ENCODE data around the gene NANP. TPM values are rescaled to one million over a fixed set of nuclear protein-coding genes. Genes with fewer than 3 reads are reported as not detected.
"Not testable (repeated sequence)": the region's sequence is repeated elsewhere in the genome, so short reads cannot be mapped to it uniquely, and the experiment has no call there.

Gene NANP
- total RNA-seq, 1 donor from 2014 or later, result 4.4 TPM

DNA sequence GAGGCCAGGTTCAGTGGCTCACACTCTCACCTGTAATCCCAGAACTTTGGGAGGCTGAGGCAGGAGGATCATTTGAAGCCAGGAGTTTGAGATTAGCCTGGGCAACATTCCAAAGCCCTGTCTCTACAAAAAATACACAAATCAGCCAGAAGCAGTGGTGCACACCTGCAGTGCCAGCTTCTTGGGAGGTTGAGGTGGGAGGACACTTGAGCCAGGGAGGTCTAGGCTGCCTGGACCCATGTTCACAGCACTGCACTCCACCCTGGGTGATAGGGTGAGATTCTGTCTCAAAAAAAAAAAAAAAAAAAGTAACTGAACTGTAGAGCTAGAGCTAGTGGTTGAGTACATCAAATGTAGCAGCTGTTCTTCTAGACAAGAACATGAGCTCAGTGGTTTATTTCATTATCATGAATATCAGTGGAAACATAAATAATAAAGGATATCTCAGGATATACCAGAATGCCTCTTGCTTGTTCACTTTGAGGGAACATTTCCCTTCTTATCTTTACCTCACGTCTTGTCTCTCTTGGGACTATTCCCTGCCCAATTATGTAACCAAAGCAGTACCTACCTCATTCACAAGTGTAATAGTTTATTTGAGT, 17.6 kb downstream of the NANP start:
- no peak overlapping the region for H3K4me3 ChIP-seq (ENCODE audit: low read depth, low read length)
- DNase-seq (ENCODE audit: low read depth), result no peak
- TF ChIP-seq, protein P1, sequence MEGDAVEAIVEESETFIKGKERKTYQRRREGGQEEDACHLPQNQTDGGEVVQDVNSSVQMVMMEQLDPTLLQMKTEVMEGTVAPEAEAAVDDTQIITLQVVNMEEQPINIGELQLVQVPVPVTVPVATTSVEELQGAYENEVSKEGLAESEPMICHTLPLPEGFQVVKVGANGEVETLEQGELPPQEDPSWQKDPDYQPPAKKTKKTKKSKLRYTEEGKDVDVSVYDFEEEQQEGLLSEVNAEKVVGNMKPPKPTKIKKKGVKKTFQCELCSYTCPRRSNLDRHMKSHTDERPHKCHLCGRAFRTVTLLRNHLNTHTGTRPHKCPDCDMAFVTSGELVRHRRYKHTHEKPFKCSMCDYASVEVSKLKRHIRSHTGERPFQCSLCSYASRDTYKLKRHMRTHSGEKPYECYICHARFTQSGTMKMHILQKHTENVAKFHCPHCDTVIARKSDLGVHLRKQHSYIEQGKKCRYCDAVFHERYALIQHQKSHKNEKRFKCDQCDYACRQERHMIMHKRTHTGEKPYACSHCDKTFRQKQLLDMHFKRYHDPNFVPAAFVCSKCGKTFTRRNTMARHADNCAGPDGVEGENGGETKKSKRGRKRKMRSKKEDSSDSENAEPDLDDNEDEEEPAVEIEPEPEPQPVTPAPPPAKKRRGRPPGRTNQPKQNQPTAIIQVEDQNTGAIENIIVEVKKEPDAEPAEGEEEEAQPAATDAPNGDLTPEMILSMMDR (conservative IDR thresholded peaks at IDR 0.05; ENCODE audit: low read depth, low read length), result no peak

DNA sequence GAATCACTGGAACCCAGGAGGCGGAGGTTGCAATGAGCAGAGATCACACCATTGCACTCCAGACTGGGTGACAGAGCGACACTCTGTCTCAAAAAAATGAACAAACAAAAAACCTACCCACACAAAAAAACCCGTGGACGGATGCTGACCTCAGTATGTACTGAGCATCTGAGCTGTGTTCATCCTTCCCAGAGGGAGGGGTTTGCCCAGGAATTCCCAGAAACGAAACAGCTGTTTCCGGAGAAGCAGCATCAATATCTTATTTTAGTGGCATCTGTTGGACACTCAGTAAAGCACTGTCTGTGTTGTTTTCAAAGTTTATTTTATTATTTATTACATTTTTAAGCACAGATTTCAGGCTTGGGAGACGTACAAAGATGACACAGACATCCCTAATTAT, 18.7 kb downstream of the NANP start:
- DNase-seq (ENCODE audit: low read depth), result no peak
- TF ChIP-seq, protein P1 (conservative IDR thresholded peaks at IDR 0.05; ENCODE audit: low read depth, low read length), result no peak
- H3K4me3 ChIP-seq (ENCODE audit: low read depth, low read length), result no peak overlapping the region

DNA sequence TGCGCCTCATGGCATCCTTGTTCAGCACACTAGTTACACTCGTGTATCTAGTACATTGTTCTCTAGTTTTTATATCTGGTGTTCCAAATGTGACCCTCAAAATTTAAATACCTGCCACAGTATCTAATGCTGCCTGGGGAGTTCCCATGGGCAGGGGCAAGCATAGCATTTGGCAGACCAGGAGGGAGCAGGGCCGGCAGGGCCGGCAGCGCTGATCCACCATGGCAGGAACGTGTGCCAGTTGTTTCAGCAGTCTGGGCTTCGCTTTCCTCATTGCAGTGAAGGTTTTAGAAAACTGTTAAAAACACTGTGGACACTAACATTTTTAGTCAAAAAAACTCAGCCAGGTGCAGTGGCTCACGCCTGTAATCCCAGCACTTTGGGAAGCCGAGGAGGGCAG, 19.2 kb downstream of the NANP start:
- DNase-seq (ENCODE audit: low read depth), result no peak
- TF ChIP-seq, protein P1 (conservative IDR thresholded peaks at IDR 0.05; ENCODE audit: low read depth, low read length), result no peak
- no peak overlapping the region for H3K4me3 ChIP-seq (ENCODE audit: low read depth, low read length)

DNA sequence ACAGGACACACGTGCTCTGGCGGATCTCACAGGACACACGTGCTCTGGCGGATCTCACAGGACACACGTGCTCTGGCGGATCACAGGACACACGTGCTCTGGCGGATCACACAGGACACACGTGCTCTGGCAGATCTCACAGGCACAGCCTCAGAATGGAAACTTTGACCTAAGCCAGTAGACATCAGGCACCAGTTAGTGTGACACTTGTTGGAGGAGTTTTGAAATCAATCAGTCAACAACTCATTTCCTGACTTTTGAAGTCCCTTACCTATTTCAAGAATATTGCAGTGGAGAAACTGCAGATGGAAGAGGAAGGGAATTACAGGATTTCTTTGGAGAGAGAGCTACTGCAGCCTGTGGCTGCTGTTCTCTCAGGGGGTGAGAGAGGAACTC, 20.9 kb downstream of the NANP start:
- H3K4me3 ChIP-seq (ENCODE audit: low read depth, low read length); DNase-seq (ENCODE audit: low read depth): not testable (repeated sequence)

DNA sequence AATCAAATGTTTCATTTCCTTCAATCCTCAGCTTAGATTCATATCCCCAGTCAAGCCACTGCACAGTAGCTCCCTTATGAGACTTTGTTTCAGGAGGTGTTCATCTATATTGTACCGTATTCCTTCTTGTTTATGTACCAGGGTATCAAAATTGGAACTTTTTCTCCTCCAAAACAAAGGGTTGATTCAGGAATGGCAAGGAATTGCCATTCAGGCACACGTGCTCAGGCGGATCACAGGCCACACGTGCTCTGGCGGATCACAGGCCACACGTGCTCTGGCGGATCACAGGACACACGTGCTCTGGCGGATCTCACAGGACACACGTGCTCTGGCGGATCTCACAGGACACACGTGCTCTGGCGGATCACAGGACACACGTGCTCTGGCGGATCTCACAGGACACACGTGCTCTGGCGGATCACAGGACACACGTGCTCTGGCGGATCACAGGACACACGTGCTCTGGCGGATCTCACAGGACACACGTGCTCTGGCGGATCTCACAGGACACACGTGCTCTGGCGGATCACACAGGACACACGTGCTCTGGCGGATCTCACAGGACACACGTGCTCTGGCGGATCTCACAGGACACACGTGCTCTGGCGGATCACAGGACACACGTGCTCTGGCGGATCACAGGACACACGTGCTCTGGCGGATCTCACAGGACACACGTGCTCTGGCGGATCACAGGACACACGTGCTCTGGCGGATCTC, 21.5 kb downstream of the NANP start:
- H3K4me3 ChIP-seq (ENCODE audit: low read depth, low read length); DNase-seq (ENCODE audit: low read depth): not testable (repeated sequence)

DNA sequence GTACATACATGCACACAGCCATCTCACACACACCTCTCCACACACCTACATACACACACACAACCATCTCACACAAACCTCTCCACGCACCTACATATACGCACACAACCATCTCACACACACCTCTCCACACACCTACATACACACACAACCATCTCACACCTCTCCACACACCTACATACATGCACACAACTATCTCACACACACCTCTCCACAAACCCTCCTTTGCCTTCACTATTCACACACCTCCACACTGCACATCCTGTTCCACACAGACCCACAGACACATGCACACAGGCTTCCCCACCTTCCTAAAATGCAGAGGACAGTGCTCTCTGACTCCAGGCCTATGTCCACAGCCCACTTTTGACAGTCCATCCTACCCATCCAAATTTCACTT, 22.2 kb downstream of the NANP start:
- no peak overlapping the region for H3K4me3 ChIP-seq (ENCODE audit: low read depth, low read length)
- TF ChIP-seq, protein P1 (conservative IDR thresholded peaks at IDR 0.05; ENCODE audit: low read depth, low read length), result no peak
- DNase-seq (ENCODE audit: low read depth), result no peak

DNA sequence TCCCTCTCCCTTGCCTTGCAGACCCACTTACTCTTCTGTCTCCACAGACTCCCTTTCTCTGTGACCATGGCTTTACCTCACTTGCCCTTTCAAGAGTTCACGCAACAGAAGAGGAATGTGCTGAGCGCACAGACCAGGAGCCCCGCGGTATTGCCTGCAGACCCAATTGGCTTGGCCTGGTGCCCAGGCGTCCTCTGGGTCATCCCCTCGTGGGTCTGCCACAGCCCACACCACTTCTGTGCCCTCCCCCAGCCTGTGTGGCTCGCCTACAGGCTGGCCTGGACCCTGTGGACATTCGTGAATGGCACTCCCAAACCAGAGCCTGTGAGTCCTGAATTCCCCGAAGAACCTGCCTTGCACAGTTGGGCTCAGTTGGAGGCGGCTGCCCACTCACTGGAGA, 23.2 kb downstream of the NANP start:
- TF ChIP-seq, protein P1 (conservative IDR thresholded peaks at IDR 0.05; ENCODE audit: low read depth, low read length), result no peak
- no peak for DNase-seq (ENCODE audit: low read depth)
- H3K4me3 ChIP-seq (ENCODE audit: low read depth, low read length), result no peak overlapping the region

DNA sequence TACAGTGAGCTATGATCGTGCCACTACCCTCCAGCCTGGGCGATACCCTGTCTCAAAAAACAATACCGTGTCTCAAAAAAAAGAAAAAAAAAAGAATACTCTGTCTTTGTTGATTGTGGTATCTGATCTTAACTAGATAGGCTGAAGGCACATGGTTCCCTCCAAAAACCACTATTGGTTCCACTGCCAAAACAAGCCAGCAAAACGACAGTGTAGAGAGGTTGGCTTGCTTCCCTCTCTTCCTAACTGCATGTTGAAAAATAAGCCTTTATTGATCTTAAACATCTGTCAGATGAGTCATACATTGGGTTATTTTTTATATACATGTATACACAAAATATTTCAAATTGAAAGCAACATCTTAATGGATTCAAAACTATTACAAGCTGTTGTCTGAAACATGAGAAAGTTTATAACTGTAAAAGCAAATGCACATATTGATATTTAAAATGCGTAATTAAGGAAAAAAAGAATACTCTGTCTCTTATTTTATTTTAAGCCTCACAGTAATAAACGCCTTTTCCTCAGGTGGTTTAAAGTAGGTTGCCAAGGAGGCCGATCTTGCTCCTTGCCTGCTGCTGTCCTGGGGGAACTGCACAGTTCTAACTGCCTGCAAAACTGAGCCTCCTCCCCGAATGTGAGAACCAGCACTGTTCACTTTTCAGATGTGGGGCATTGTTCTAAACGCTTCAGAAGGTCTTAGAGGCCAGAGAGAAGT, 31.5 kb downstream of the NANP start:
- TF ChIP-seq, protein P1 (conservative IDR thresholded peaks at IDR 0.05; ENCODE audit: low read depth, low read length), result no peak
- no peak for DNase-seq (ENCODE audit: low read depth)
- H3K4me3 ChIP-seq (ENCODE audit: low read depth, low read length), result no peak overlapping the region

DNA sequence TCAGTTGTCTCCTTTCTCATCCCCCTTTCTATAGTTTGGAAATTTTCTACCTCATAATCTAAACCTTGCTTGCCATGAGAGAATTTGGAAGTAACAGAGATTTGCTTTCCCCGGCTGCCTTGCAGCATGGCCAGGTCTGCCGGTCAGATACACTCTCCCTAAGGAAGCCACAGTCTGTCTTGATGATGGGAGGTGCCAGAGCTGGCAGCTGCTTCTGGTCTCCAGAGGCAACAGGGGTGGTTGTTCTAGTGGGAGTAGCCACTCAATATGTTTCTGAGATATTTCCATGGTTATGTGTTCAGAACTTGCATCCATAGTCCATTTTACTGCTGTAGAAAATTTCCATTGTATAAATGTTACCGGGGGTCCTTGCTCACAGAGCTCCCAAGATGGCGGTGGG, 33.0 kb downstream of the NANP start:
- not testable (repeated sequence) for H3K4me3 ChIP-seq (ENCODE audit: low read depth, low read length); DNase-seq (ENCODE audit: low read depth)
